Duodenal mucosa (tissue), 2 donors: ENCODE measurements around the gene DDX52.
"Not testable (repeated sequence)": the region's sequence is repeated elsewhere in the genome, so short reads cannot be mapped to it uniquely, and the experiment has no call there.

Experiments used
- H3K27ac ChIP-seq: one replicate; pipeline ENCODE4 v1.7.0; 2013; ENCODE audit warnings: low read depth, low read length
- H3K27me3 ChIP-seq, 2 donors: one replicate each; pipeline ENCODE4 v1.7.0; 2013; ENCODE audit warnings: low read length in 2 of 2, control low read depth in 1 of 2; ENCODE audit not compliant: insufficient read depth in 2 of 2, control insufficient read depth in 1 of 2
- H3K36me3 ChIP-seq, 2 donors: one replicate each; pipeline ENCODE4 v1.7.0; 2013; ENCODE audit warnings: low read length in 2 of 2, control low read depth in 1 of 2; ENCODE audit not compliant: insufficient read depth in 2 of 2, control insufficient read depth in 1 of 2
- H3K4me1 ChIP-seq, 2 donors: one replicate each; pipeline ENCODE4 v1.7.0; 2013; ENCODE audit warnings: low read length in 2 of 2, control low read depth in 1 of 2; ENCODE audit not compliant: insufficient read depth in 2 of 2, control insufficient read depth in 1 of 2
- H3K4me3 ChIP-seq, 2 donors: one replicate each; pipeline ENCODE4 v1.7.0; 2013; ENCODE audit warnings: low read length in 2 of 2, low read depth in 1 of 2
- H3K9ac ChIP-seq, 2 donors: one replicate each; pipeline ENCODE4 v1.7.0; 2013; ENCODE audit warnings: low read length in 2 of 2, low read depth in 1 of 2
- H3K9me3 ChIP-seq, 2 donors: one replicate each; pipeline ENCODE4 v1.7.0; 2013; ENCODE audit warnings: low read length in 2 of 2, control low read depth in 1 of 2; ENCODE audit not compliant: control insufficient read depth in 1 of 2

The DDX52 gene

GRCh38 chr17:37657202-37657601 is 14.0 kb upstream of the DDX52 start:
- H3K9ac ChIP-seq, result no peak overlapping the region
- no peaks in the 10 kb centered on the region for H3K27me3 ChIP-seq
- no peaks in the 10 kb centered on the region for H3K36me3 ChIP-seq
- H3K4me1 ChIP-seq, result peaks cover 23 to 24% of the 10 kb centered on the region in 2 donors
- no peak overlapping the region for H3K4me3 ChIP-seq
- no peak overlapping the region for H3K27ac ChIP-seq
- H3K9me3 ChIP-seq, result no peaks in the 10 kb centered on the region

GRCh38 chr17:37651849-37652248 is 8.6 kb upstream of the DDX52 start:
- Histone ChIP-seq H3K4me3 (no peak overlapping the region), H3K9me3 (no peaks in the 10 kb centered on the region), H3K36me3 (no peaks in the 10 kb centered on the region), H3K4me1 (peaks cover 5 to 6% of the 10 kb centered on the region in 2 donors), H3K27ac (no peak overlapping the region), H3K27me3 (no peaks in the 10 kb centered on the region), H3K9ac (no peak overlapping the region)

GRCh38 chr17:37650419-37651003 is 7.3 kb upstream of the DDX52 start:
- Histone ChIP-seq H3K9me3 (no peaks in the 10 kb centered on the region), H3K27ac (no peak overlapping the region), H3K36me3 (no peaks in the 10 kb centered on the region), H3K4me3 (no peak overlapping the region), H3K9ac (no peak overlapping the region), H3K4me1 (peaks cover 5 to 6% of the 10 kb centered on the region in 2 donors), H3K27me3 (no peaks in the 10 kb centered on the region)

GRCh38 chr17:37648555-37648954 is 5.3 kb upstream of the DDX52 start:
- H3K27ac ChIP-seq, result no peak overlapping the region

DNA sequence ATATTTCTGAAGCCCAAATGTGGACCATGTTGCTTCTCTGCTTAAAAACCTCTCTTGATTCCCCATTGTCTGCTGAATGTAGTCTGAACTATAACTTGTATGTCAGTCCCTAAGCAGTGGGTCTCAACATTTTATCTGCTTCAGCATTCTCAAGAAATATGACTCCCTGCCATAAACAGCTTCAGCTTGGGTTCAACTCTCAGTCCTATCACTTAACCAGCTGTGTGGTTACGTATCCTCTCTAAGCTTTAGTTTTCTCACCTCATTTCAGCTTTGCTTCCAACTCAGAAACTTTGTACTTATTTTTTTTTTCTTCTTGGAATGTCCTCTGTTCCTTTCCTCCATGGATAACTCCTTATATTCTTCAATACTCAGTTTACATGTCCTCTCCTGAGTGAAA is 4.6 kb upstream of the DDX52 start:
- Histone ChIP-seq H3K9ac (no peak overlapping the region), H3K27ac (no peak overlapping the region), H3K36me3 (no peaks in the 10 kb centered on the region), H3K9me3 (no peaks in the 10 kb centered on the region), H3K27me3 (peaks cover 0 to 3% of the 10 kb centered on the region in 2 donors), H3K4me3 (no peak overlapping the region), H3K4me1 (peaks cover 15 to 16% of the 10 kb centered on the region in 2 donors)

More at GRCh38 chr17:37648555-37648954, 5.3 kb upstream of the DDX52 start:
- Histone ChIP-seq H3K9me3 (no peaks in the 10 kb centered on the region), H3K4me1 (peaks cover 15% of the 10 kb centered on the region in 2 donors), H3K27me3 (peaks cover 0 to 3% of the 10 kb centered on the region in 2 donors), H3K36me3 (no peaks in the 10 kb centered on the region), H3K4me3 (no peak overlapping the region), H3K9ac (no peak overlapping the region)

- H3K27me3 ChIP-seq, result peaks cover 0 to 3% of the 10 kb centered on the region in 2 donors
- peaks cover 22 to 27% of the 10 kb centered on the region in 2 donors for H3K4me1 ChIP-seq
- H3K4me3 ChIP-seq, result peak overlapping the region; percentile 90 to 96
- peak overlapping the region; percentile 22 to 91 for H3K9ac ChIP-seq
- H3K27ac ChIP-seq, result no peak overlapping the region
- peaks cover 9 to 10% of the 10 kb centered on the region in 2 donors for H3K36me3 ChIP-seq
- no peaks in the 10 kb centered on the region for H3K9me3 ChIP-seq
Measured at GRCh38 chr17:37643869-37644268, 623 bp upstream of the DDX52 start.

DNA sequence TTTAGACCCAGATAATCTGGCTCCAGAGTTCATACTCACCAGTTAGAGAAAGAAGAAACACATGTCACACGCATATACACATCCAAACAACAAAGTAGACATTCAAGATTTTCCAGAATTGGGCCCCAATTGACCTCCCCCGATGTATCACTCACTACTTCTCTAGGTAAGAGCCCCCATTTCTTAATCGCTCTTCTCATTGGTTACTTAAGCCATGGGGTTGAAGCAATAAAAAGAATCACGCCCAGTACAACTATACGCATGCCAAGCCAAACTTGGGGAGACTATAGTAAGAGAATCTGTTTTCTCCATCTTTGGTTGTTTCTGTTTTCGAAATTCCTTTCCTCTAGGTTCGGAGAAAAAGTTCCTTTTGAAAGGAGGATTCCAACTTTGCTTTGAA is 565 bp downstream of the DDX52 start:
- Histone ChIP-seq H3K27ac (peak overlapping the region; percentile 67), H3K9me3 (no peaks in the 10 kb centered on the region), H3K36me3 (peaks cover 12 to 13% of the 10 kb centered on the region in 2 donors), H3K27me3 (peaks cover 0 to 3% of the 10 kb centered on the region in 2 donors), H3K4me3 (peak overlapping the region; percentile 90 to 96), H3K9ac (peak overlapping the region; percentile 91 to 92), H3K4me1 (peaks cover 19 to 23% of the 10 kb centered on the region in 2 donors)

DNA sequence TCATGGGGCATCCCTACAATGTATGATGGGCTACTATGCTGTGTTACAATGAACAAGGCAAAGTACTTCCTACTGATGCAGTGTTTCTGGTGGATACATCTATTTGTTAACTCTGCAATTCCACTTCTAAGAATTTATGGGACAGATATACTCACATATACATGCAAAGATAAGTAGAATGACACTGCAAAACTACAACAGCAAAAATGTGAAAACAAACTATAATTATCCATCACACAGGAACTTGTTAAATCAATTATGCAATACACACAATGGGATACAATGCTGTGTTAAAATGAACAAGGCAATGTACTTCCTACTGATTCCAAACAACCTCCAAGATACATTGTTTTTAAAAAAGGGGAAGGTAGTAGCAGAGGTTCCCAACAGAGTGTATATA is 3.2 kb downstream of the DDX52 start:
- Histone ChIP-seq H3K27me3 (peaks cover 0 to 3% of the 10 kb centered on the region in 2 donors), H3K36me3 (peaks cover 13 to 28% of the 10 kb centered on the region in 2 donors), H3K9ac (no peak overlapping the region), H3K27ac (no peak overlapping the region), H3K4me1 (peaks cover 19 to 23% of the 10 kb centered on the region in 2 donors), H3K4me3 (no peak overlapping the region), H3K9me3 (no peaks in the 10 kb centered on the region)

- peaks cover 13 to 35% of the 10 kb centered on the region in 2 donors for H3K36me3 ChIP-seq
Measured at GRCh38 chr17:37637956-37638355, 5.3 kb downstream of the DDX52 start.

DNA sequence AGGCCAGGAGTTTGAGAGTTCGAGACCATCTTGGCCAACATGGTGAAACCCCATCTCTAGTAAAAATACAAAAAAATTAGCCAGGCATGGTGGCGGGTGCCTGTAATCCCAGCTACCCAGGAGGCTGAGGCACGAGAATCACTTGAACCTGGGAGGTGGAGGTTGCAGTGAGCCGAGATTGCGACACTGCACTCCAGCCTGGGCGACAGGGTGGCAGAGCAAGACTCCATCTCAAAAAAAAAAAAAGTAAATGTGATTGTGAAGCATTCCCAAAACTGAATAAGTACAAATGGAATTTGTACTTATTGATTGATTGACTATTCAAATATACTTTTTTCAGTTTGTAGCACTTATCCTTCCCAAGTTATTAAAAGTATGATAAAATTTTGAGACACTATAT is 26.8 kb downstream of the DDX52 start:
- peaks cover 22 to 76% of the 10 kb centered on the region in 2 donors for H3K36me3 ChIP-seq
- H3K4me3 ChIP-seq, result not testable (repeated sequence)

More at GRCh38 chr17:37637956-37638355, 5.3 kb downstream of the DDX52 start:
- no peak overlapping the region for H3K9ac ChIP-seq
- no peak overlapping the region for H3K4me3 ChIP-seq
- no peaks in the 10 kb centered on the region for H3K9me3 ChIP-seq
- H3K27ac ChIP-seq, result no peak overlapping the region
- peaks cover 9 to 13% of the 10 kb centered on the region in 2 donors for H3K4me1 ChIP-seq
- H3K27me3 ChIP-seq, result no peaks in the 10 kb centered on the region

More for the DNA sequence above, 26.8 kb downstream of the DDX52 start:
- not testable (repeated sequence) for H3K27ac ChIP-seq, H3K4me1 ChIP-seq, H3K9me3 ChIP-seq, H3K27me3 ChIP-seq, H3K9ac ChIP-seq
